GM15510 (cell line): ENCODE results near the gene TEPSIN.

Source experiments
- POLR2A ChIP-seq: IDR thresholded peaks from 3 replicates; pipeline ENCODE4 v1.6.1; 2011; ENCODE audit warnings: borderline replicate concordance; ENCODE audit not compliant: insufficient read length; ENCODE audit errors: extremely low read depth

Gene TEPSIN

GRCh38 chr17:81228834-81229665 lies 9.8 kb downstream of the TEPSIN start:
- TF ChIP-seq POLR2A = no peak

GRCh38 chr17:81228420-81228819 lies 10.4 kb downstream of the TEPSIN start:
- TF ChIP-seq POLR2A = no peak

GRCh38 chr17:81223762-81224130 lies 15.1 kb downstream of the TEPSIN start:
- TF ChIP-seq POLR2A = no peak

GRCh38 chr17:81222906-81223761 lies 15.7 kb downstream of the TEPSIN start, which contains the start of gene CEP131:
TSS of gene CEP131 (minus strand) at chr17:81222965. CDS start at chr17:81220056, 2,909 bp downstream.
- TF ChIP-seq POLR2A = peak; percentile 63

GRCh38 chr17:81222620-81222905 lies 16.3 kb downstream of the TEPSIN start:
- no peak for TF ChIP-seq POLR2A

- no peak for TF ChIP-seq POLR2A
These were observed 16.8 kb downstream of the TEPSIN start for GRCh38 chr17:81221842-81222619.

GRCh38 chr17:81221371-81221841 lies 17.4 kb downstream of the TEPSIN start:
- no peak for TF ChIP-seq POLR2A

- no peak for TF ChIP-seq POLR2A
These were observed 19.2 kb downstream of the TEPSIN start for GRCh38 chr17:81219476-81220180.

- no peak for TF ChIP-seq POLR2A
These were observed 19.9 kb downstream of the TEPSIN start for GRCh38 chr17:81218991-81219390.

GRCh38 chr17:81218459-81218858 lies 20.4 kb downstream of the TEPSIN start:
- no peak for TF ChIP-seq POLR2A

- TF ChIP-seq POLR2A = no peak
These were observed 21.4 kb downstream of the TEPSIN start for GRCh38 chr17:81217491-81217890.

GRCh38 chr17:81213978-81214377 lies 24.9 kb downstream of the TEPSIN start:
- no peak for TF ChIP-seq POLR2A

- no peak for TF ChIP-seq POLR2A
These were observed 26.5 kb downstream of the TEPSIN start for GRCh38 chr17:81212365-81212764.

GRCh38 chr17:81210868-81211267 lies 28.0 kb downstream of the TEPSIN start:
- TF ChIP-seq POLR2A = no peak

- no peak for TF ChIP-seq POLR2A
These were observed 28.4 kb downstream of the TEPSIN start for GRCh38 chr17:81210466-81210865.

- TF ChIP-seq POLR2A = no peak
These were observed 29.7 kb downstream of the TEPSIN start for GRCh38 chr17:81209141-81209540.
